B cell (primary cell): Measurements from ENCODE around the gene MTF2. TPM values are rescaled to one million over a fixed set of nuclear protein-coding genes. Genes with fewer than 3 reads are reported as not detected.
"Not testable (repeated sequence)": the region's sequence is repeated elsewhere in the genome, so short reads cannot be mapped to it uniquely, and the experiment has no call there.

Experiments
- ATAC-seq: fragments of 200-7000 bp; cut with Tn5 transposase; one replicate; pipeline ENCODE4 v1.10.0; 2021; ENCODE audit warnings: low read depth, mild to moderate bottlenecking, moderate number of reproducible peaks, moderate library complexity
- CTCF ChIA-PET: fragments of 350-600 bp; sonication (Branson Sonifier 250); formaldehyde crosslinking; loops from one replicate; lab custom pipeline; 2021; ENCODE audit warnings: antibody characterized with exemption, inconsistent platforms; lab: Charles Lee
- POLR2A ChIA-PET: fragments of 350-600 bp; sonication (Branson Sonifier 250); formaldehyde crosslinking; loops from one replicate; lab custom pipeline; 2021; ENCODE audit warnings: antibody characterized with exemption; lab: Charles Lee
- DNase-seq: peaks from one replicate; pipeline ENCODE4 v3.0.0; 2013
- H2AFZ ChIP-seq: 2 replicates; pipeline ENCODE4 v1.6.1; 2012; ENCODE audit warnings: mild to moderate bottlenecking, low read depth, low read length; ENCODE audit not compliant: insufficient read depth, poor library complexity, severe bottlenecking
- H3K27ac ChIP-seq, 2 donors: 1 replicate in 1 of 2; 2 replicates in 1 of 2; pipeline ENCODE4 v1.5.1; 2012 to 2013; ENCODE audit warnings: low read length in 2 of 2, mild to moderate bottlenecking in 2 of 2, moderate library complexity in 1 of 2
- H3K27me3 ChIP-seq, 4 experiments: fragments of 200-600 bp in 1 of 4; sonication (generic) in 1 of 4; replicated peaks in 1 of 4; 1 replicate in 2 of 4; 2 replicates in 2 of 4; pipeline versions ENCODE4 v1.6.1 to v1.7.0; 2013 to 2016; ENCODE audit warnings: low read length in 3 of 4, mild to moderate bottlenecking in 2 of 4, mixed read lengths in 1 of 4, moderate library complexity in 1 of 4; ENCODE audit not compliant: insufficient read depth in 4 of 4, control insufficient read depth in 3 of 4; ENCODE audit errors: control extremely low read depth in 1 of 4
- H3K36me3 ChIP-seq, 2 experiments: replicated peaks in 1 of 2; 1 replicate in 1 of 2; 2 replicates in 1 of 2; pipeline versions ENCODE4 v1.6.1 to v1.7.1; 2013; ENCODE audit warnings: low read length in 1 of 2; ENCODE audit not compliant: insufficient read depth in 2 of 2, control insufficient read depth in 1 of 2; ENCODE audit errors: control extremely low read depth in 1 of 2, extremely low read depth in 1 of 2
- H3K4me1 ChIP-seq, 2 donors: fragments of 200-600 bp in 1 of 2; sonication (generic) in 1 of 2; 1 replicate in 1 of 2; 2 replicates in 1 of 2; pipeline versions ENCODE4 v1.5.1 to v1.6.1; 2013 to 2017; ENCODE audit warnings: low read length in 2 of 2; ENCODE audit not compliant: control insufficient read depth in 2 of 2, insufficient read depth in 2 of 2
- H3K4me2 ChIP-seq: replicated peaks from 2 replicates; pipeline ENCODE3; 2012; ENCODE audit warnings: mild to moderate bottlenecking, low read depth, low read length; ENCODE audit not compliant: poor library complexity, severe bottlenecking
- H3K4me3 ChIP-seq, 5 experiments: fragments of 200-600 bp in 1 of 5; sonication (generic) in 1 of 5; 1 replicate in 3 of 5; 2 replicates in 2 of 5; pipeline versions ENCODE4 v1.5.1 to v1.7.0; 2011 to 2016; ENCODE audit warnings: low read length in 4 of 5, mild to moderate bottlenecking in 4 of 5, low read depth in 2 of 5, control low read depth in 1 of 5, moderate library complexity in 1 of 5; ENCODE audit not compliant: insufficient read depth in 1 of 5; ENCODE audit errors: control extremely low read depth in 1 of 5, extremely low read depth in 1 of 5
- H3K79me2 ChIP-seq: fragments of 200-600 bp; sonication (generic); one replicate; pipeline ENCODE4 v1.6.0; 2016; ENCODE audit warnings: low read length; ENCODE audit not compliant: control insufficient read depth, insufficient read depth
- H3K9ac ChIP-seq: fragments of 200-600 bp; sonication (generic); 2 replicates; pipeline ENCODE4 v1.6.1; 2017; ENCODE audit warnings: mild to moderate bottlenecking, low read length, moderate library complexity
- H3K9me3 ChIP-seq, 3 donors: one replicate each; pipeline versions ENCODE4 v1.6.1 to v1.7.1; 2013; ENCODE audit warnings: low read length in 2 of 3; ENCODE audit not compliant: control insufficient read depth in 2 of 3, insufficient read depth in 1 of 3; ENCODE audit errors: control extremely low read depth in 1 of 3
- H4K20me1 ChIP-seq: 2 replicates; pipeline ENCODE4 v1.6.0; 2012; ENCODE audit warnings: mild to moderate bottlenecking, low read length; ENCODE audit not compliant: insufficient read depth, control insufficient read depth, poor library complexity, severe bottlenecking
- H3K27ac Mint-ChIP-seq: one replicate; pipeline ENCODE4 v1.8.0; 2021; ENCODE audit warnings: mixed read lengths
- H3K27me3 Mint-ChIP-seq: one replicate; pipeline ENCODE4 v1.8.0; 2021; ENCODE audit warnings: mixed read lengths
- H3K4me1 Mint-ChIP-seq: one replicate; pipeline ENCODE4 v1.8.0; 2021; ENCODE audit warnings: mixed read lengths
- H3K4me3 Mint-ChIP-seq: one replicate; pipeline ENCODE4 v1.8.0; 2021; ENCODE audit warnings: mixed read lengths
- H3K9me3 Mint-ChIP-seq: one replicate; pipeline ENCODE4 v1.8.0; 2022; ENCODE audit warnings: mixed read lengths; ENCODE audit not compliant: insufficient read depth
- EZH2 ChIP-seq: IDR thresholded peaks from 2 replicates; pipeline ENCODE4 v1.6.1; 2012; ENCODE audit warnings: borderline replicate concordance, low read depth, mild to moderate bottlenecking, moderate library complexity, low read length; ENCODE audit not compliant: insufficient read depth, poor library complexity, severe bottlenecking
- WGBS: methylation state at CpG from one replicate; pipeline ENCODE4 v1.1.5; 2013; ENCODE audit warnings: missing lambda C conversion rate; ENCODE audit not compliant: insufficient coverage; 5-methylcytosine and 5-hydroxymethylcytosine counted together
- intact Hi-C: fragments of 100-400 bp; cut with micrococcal nuclease; formaldehyde crosslinking; loops from one replicate; pipeline ENCODE4 v1.10.0; 2022
- polyA plus RNA-seq: library from polyadenylated mRNA; depleted of rRNA; stranded (reverse); fragments of >200 nt; gene quantifications from 2 replicates; pipeline ENCODE4 v1.2.3, GENCODE V29; 2012
- total RNA-seq, 2 donors: library from RNA; stranded (reverse); fragments of 120-200 nt in 1 of 2; gene quantifications; 1 replicate in 1 of 2; 2 replicates in 1 of 2; pipeline versions ENCODE4 v1.2.3 to v1.2.4, GENCODE V29; 2013 to 2022
- TF ChIP-seq, protein P1 (sequence below): fragments of 200-600 bp; IDR thresholded peaks from one replicate; pipeline ENCODE4 v1.8.0; 2022; ENCODE audit warnings: antibody characterized with exemption, mild to moderate bottlenecking

Gene MTF2
- total and polyA plus RNA-seq, 2 donors (not counting 1 experiment from before 2014, with no cell fraction given): 19.5 to 68.6 TPM

DNA sequence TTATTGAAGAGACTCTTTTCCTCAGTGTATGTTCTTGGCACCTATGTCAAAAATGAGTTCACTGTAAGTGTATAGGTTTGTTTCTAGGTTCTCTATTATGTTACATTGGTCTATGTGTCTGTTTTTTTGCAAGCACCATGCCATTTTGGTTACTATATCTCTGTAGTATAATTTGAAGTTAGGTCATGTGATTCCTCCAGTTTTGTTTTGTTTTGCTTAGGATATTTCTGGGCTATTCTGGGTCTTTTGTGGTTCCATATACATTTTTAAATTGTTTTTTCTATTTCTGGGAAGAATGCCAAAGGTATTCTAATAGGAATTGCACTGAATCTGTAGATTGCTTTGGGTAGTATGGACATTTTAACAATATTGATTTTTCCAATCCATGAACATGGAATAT, 87.9 kb downstream of the MTF2 start:
- POLR2A ChIA-PET: no interaction called here
- peaks cover 3% of the 10 kb centered on the region in 2 experiments for H3K36me3 ChIP-seq
- TF ChIP-seq, protein P1, sequence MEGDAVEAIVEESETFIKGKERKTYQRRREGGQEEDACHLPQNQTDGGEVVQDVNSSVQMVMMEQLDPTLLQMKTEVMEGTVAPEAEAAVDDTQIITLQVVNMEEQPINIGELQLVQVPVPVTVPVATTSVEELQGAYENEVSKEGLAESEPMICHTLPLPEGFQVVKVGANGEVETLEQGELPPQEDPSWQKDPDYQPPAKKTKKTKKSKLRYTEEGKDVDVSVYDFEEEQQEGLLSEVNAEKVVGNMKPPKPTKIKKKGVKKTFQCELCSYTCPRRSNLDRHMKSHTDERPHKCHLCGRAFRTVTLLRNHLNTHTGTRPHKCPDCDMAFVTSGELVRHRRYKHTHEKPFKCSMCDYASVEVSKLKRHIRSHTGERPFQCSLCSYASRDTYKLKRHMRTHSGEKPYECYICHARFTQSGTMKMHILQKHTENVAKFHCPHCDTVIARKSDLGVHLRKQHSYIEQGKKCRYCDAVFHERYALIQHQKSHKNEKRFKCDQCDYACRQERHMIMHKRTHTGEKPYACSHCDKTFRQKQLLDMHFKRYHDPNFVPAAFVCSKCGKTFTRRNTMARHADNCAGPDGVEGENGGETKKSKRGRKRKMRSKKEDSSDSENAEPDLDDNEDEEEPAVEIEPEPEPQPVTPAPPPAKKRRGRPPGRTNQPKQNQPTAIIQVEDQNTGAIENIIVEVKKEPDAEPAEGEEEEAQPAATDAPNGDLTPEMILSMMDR: no peak
- no peak for TF ChIP-seq EZH2
- DNase-seq: no peak
- H3K4me3 Mint-ChIP-seq: no peak overlapping the region
- H3K4me3 ChIP-seq: no peak overlapping the region
- H3K27me3 ChIP-seq: no peaks in the 10 kb centered on the region
- peaks cover 0 to 12% (median 4%) of the 10 kb centered on the region in 3 donors for H3K9me3 ChIP-seq
- H3K4me1 Mint-ChIP-seq: peaks cover 46% of the 10 kb centered on the region
- peaks cover 5 to 11% of the 10 kb centered on the region in 2 donors for H3K4me1 ChIP-seq
- no peak overlapping the region for H3K4me2 ChIP-seq
- no peak overlapping the region for H3K9ac ChIP-seq
- peaks cover 59% of the 10 kb centered on the region for H4K20me1 ChIP-seq
- H3K27ac Mint-ChIP-seq: no peak overlapping the region
- no peak overlapping the region for H3K27ac ChIP-seq
- H2AFZ ChIP-seq: no peak overlapping the region
- H3K9me3 Mint-ChIP-seq: peaks cover 8% of the 10 kb centered on the region
- H3K79me2 ChIP-seq: peaks cover 93% of the 10 kb centered on the region
- CTCF ChIA-PET: no interaction called here
- ATAC-seq: no peak
- no peaks in the 10 kb centered on the region for H3K27me3 Mint-ChIP-seq
- intact Hi-C loops: no loop called here

DNA sequence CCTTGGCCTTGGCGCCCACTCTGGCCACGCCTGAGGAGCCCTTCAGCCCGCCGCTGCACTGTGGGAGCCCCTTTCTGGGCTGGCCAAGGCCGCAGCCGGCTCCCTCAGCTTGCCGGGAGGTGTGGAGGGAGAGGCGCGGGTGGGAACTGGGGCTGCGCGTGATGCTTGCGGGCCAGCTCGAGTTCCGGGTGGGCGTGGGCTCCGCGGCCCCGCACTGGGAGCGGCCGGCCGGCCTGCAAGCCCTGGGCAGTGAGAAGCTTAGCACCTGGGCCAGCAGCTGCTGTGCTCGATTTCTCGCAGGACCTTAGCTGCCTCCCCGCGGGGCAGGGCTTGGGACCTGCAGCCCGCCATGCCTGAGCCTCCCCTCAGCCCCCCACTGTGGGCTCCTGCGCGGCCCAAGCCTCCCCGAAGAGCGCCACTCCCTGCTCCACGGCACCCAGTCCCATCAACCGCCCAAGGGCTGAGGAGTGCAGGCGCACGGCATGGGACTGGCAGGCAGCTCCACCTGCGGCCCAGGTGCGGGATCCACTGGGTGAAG, 91.1 kb downstream of the MTF2 start:
- Histone ChIP-seq H3K9me3 (peaks cover 0 to 12% (median 4%) of the 10 kb centered on the region in 3 donors), H3K79me2 (peaks cover 96% of the 10 kb centered on the region), H3K4me1 (peaks cover 8 to 25% of the 10 kb centered on the region in 2 donors), H4K20me1 (peaks cover 62% of the 10 kb centered on the region)
- H3K36me3 ChIP-seq, H3K4me3 ChIP-seq, H2AFZ ChIP-seq, H3K9ac ChIP-seq, H3K9me3 Mint-ChIP-seq, DNase-seq, H3K4me2 ChIP-seq, H3K27ac Mint-ChIP-seq, H3K27me3 ChIP-seq, ATAC-seq, CTCF ChIA-PET, intact Hi-C loops, H3K4me3 Mint-ChIP-seq, H3K27ac ChIP-seq, H3K27me3 Mint-ChIP-seq: not testable (repeated sequence)
- peaks cover 52% of the 10 kb centered on the region for H3K4me1 Mint-ChIP-seq
- 98% methylated on average over 31 of the region's 36 CpGs for WGBS
- POLR2A ChIA-PET: interaction anchor here (0.6 kb wide), 1 partner anchor 851 kb away, joined by 3 read pairs; no protein-coding TSS in a partner anchor
